DOHH2 (cell line): ENCODE results near the gene BPTF.

Source experiments
- EZH2phosphoT487 ChIP-seq: fragments of 200-600 bp; sonication (generic); IDR thresholded peaks from 2 replicates; pipeline ENCODE4 v1.6.1; 2017; ENCODE audit warnings: borderline replicate concordance, mild to moderate bottlenecking, antibody characterized with exemption, low read length, moderate library complexity, mixed read lengths
- TF ChIP-seq, protein P1 (sequence below): fragments of 200-600 bp; sonication (generic); IDR thresholded peaks from one replicate; pipeline ENCODE4 v1.5.1; 2014; ENCODE audit warnings: antibody characterized with exemption, mild to moderate bottlenecking, low read depth, low read length; ENCODE audit not compliant: poor library complexity, severe bottlenecking

DNA sequence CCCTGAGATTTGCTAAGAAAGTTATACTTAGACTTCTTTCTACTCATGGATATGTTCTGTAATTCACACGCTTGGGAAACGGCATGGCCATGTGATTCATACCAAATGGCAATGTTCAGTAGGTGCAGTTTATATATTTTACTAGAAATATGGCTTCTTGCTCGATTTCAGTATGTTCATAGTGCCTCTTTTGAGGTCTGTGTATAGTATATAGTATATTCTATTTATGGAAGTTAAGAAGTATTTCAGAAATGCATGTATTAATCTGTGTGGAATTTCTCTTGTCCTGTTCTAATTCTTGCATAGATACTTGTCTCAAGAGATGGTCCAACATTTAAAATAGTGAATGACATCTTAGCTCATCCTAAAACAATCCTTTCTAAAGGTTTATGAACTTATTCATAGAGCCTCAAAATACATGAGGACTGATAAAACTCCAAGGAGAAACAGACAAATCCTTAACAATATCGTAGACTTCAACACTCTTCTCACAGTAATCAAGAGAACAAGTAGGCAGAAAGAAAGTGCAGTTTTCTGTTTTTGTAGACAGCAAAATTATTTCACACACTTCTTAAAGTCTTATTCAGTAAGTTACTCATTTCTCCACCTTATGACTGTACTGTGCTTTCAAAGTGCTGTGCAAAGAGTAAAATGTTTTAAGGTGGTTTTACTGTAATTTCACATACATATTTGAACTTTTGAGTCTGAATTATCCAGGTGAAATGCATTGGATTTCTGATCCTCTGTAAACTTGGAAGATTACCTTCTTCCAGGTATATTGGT, 11.1 kb downstream of the BPTF start:
- TF ChIP-seq, protein P1, sequence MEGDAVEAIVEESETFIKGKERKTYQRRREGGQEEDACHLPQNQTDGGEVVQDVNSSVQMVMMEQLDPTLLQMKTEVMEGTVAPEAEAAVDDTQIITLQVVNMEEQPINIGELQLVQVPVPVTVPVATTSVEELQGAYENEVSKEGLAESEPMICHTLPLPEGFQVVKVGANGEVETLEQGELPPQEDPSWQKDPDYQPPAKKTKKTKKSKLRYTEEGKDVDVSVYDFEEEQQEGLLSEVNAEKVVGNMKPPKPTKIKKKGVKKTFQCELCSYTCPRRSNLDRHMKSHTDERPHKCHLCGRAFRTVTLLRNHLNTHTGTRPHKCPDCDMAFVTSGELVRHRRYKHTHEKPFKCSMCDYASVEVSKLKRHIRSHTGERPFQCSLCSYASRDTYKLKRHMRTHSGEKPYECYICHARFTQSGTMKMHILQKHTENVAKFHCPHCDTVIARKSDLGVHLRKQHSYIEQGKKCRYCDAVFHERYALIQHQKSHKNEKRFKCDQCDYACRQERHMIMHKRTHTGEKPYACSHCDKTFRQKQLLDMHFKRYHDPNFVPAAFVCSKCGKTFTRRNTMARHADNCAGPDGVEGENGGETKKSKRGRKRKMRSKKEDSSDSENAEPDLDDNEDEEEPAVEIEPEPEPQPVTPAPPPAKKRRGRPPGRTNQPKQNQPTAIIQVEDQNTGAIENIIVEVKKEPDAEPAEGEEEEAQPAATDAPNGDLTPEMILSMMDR, result no peak
- no peak for TF ChIP-seq EZH2phosphoT487
